HCT116 (cell line): ENCODE results near the gene IMPG2.

Experiments
- CTCF ChIP-seq, 3 experiments: fragments of 200-600 bp in 1 of 3; sonication (generic) in 1 of 3; IDR thresholded peaks in 2 of 3; conservative IDR thresholded peaks in 1 of 3; 2 replicates each; pipeline ENCODE4 v1.5.1; 2012 to 2017; ENCODE audit warnings: low read depth in 2 of 3, low read length in 2 of 3, antibody characterized with exemption in 1 of 3, borderline replicate concordance in 1 of 3, control low read depth in 1 of 3, mild to moderate bottlenecking in 1 of 3, mixed read lengths in 1 of 3, mixed run types in 1 of 3, moderate library complexity in 1 of 3; ENCODE audit not compliant: insufficient read depth in 1 of 3
- EGR1 ChIP-seq: IDR thresholded peaks from 2 replicates; pipeline ENCODE4 v1.6.1; 2012; ENCODE audit warnings: low read depth
- ELF1 ChIP-seq: IDR thresholded peaks from 2 replicates; pipeline ENCODE4 v1.6.1; 2012; ENCODE audit warnings: low read depth, borderline replicate concordance
- EZH2 ChIP-seq: fragments of 200-600 bp; sonication (generic); IDR thresholded peaks from 2 replicates; pipeline ENCODE4 v1.6.1; 2017; ENCODE audit warnings: antibody characterized with exemption, mixed run types
- EZH2phosphoT487 ChIP-seq: fragments of 200-600 bp; IDR thresholded peaks from 2 replicates; pipeline ENCODE4 v1.6.1; 2018; ENCODE audit warnings: antibody characterized with exemption, borderline replicate concordance
- POLR2AphosphoS5 ChIP-seq: IDR thresholded peaks from 2 replicates; pipeline ENCODE4 v1.6.1; 2011; ENCODE audit warnings: mild to moderate bottlenecking, low read depth, low read length, moderate library complexity
- REST ChIP-seq: IDR thresholded peaks from 2 replicates; pipeline ENCODE4 v1.6.1; 2012; ENCODE audit warnings: low read depth
- SIN3A ChIP-seq: IDR thresholded peaks from 2 replicates; pipeline ENCODE4 v1.6.1; 2012; ENCODE audit warnings: low read depth
- SP1 ChIP-seq: IDR thresholded peaks from 2 replicates; pipeline ENCODE4 v1.6.1; 2012; ENCODE audit warnings: low read depth
- YY1 ChIP-seq: IDR thresholded peaks from 2 replicates; pipeline ENCODE4 v1.6.1; 2011; ENCODE audit warnings: low read length, low read depth, moderate library complexity, mild to moderate bottlenecking; ENCODE audit not compliant: insufficient replicate concordance; ENCODE audit errors: extremely low read depth
- ZFX ChIP-seq: fragments of 450-650 bp; IDR thresholded peaks from 2 replicates; pipeline ENCODE4 v1.6.1; 2017
- ZNF274 ChIP-seq: fragments of 200-500 bp; sonication (Bioruptor generic); IDR thresholded peaks from 2 replicates; pipeline ENCODE4 v1.6.1; 2014; ENCODE audit warnings: mild to moderate bottlenecking, low read depth, low read length, inconsistent platforms

DNA sequence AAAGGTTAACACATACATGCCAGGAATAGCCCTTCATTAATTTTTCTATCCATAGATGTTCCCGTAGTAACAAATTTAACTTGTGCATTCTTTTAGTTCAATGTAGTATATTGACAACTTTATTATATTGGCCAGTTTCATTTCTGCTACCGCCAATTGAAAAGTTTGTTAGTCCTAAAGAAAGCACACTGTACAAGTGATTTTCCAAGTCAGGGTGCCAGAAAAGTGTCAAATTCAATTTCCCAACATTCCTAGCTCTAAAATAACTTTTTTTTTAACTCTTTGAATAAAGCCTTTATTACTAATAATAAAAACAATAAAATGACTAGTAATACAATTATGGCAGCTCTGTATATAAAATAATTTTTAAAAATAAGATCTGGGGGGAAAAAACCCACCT is 68.9 kb downstream of the IMPG2 start:
- TF ChIP-seq EGR1, result no peak
- no peak for TF ChIP-seq YY1
- no peak for TF ChIP-seq SP1
- TF ChIP-seq SIN3A, result no peak
- no peak for TF ChIP-seq CTCF (IDR thresholded peaks at IDR 0.05 in 2 of 3, conservative IDR thresholded peaks at IDR 0.05 in 1 of 3; ENCODE audit: borderline replicate concordance in 1 of 3, insufficient read depth in 1 of 3, low read depth in 2 of 3, low read length in 2 of 3)
- no peak for TF ChIP-seq EZH2phosphoT487
- no peak for TF ChIP-seq REST
- TF ChIP-seq ELF1, result no peak
- no peak for TF ChIP-seq ZNF274
- no peak for TF ChIP-seq POLR2AphosphoS5
- TF ChIP-seq EZH2, result no peak
- no peak for TF ChIP-seq ZFX
